GM21717 (cell line): ENCODE data around the gene OTUD4.
"Not testable (repeated sequence)": the region's sequence is repeated elsewhere in the genome, so short reads cannot be mapped to it uniquely, and the experiment has no call there.

Experiments used
- ATAC-seq: cut with Tn5 transposase; IDR thresholded peaks from one replicate; pipeline ENCODE4 v1.9.1; 2021; ENCODE audit warnings: mild to moderate bottlenecking, moderate library complexity; ENCODE audit not compliant: unreplicated experiment

Gene OTUD4

GRCh38 chr4:145180298-145181090 lies at the start of gene OTUD4:
OTUD4 (minus strand) TSS chr4:145180589; CDS start chr4:145179973, 616 bp downstream.
- ATAC-seq, result peak; percentile 84

GRCh38 chr4:145223228-145223627 lies 42.8 kb upstream of the OTUD4 start:
- ATAC-seq, result not testable (repeated sequence)

GRCh38 chr4:145221529-145221928 lies 41.1 kb upstream of the OTUD4 start:
- ATAC-seq, result not testable (repeated sequence)

GRCh38 chr4:145219090-145219489 lies 38.7 kb upstream of the OTUD4 start:
- no peak for ATAC-seq

- peak; percentile 96 for ATAC-seq
Measured at GRCh38 chr4:145218251-145218650, 37.9 kb upstream of the OTUD4 start.

- no peak for ATAC-seq
Measured at GRCh38 chr4:145217349-145217748, 37.0 kb upstream of the OTUD4 start.

- ATAC-seq, result no peak
Measured at GRCh38 chr4:145216535-145216934, 36.1 kb upstream of the OTUD4 start.

GRCh38 chr4:145213245-145213644 lies 32.9 kb upstream of the OTUD4 start:
- ATAC-seq, result no peak

- ATAC-seq, result no peak
Measured at GRCh38 chr4:145207934-145208333, 27.5 kb upstream of the OTUD4 start.

- ATAC-seq, result no peak
Measured at GRCh38 chr4:145203410-145203809, 23.0 kb upstream of the OTUD4 start.

- no peak for ATAC-seq
Measured at GRCh38 chr4:145200366-145200765, 20.0 kb upstream of the OTUD4 start.

- no peak for ATAC-seq
Measured at GRCh38 chr4:145199051-145199716, 18.8 kb upstream of the OTUD4 start.

- no peak for ATAC-seq
Measured at GRCh38 chr4:145196747-145197146, 16.4 kb upstream of the OTUD4 start.

GRCh38 chr4:145195167-145195952 lies 15.0 kb upstream of the OTUD4 start:
- ATAC-seq, result peak; percentile 95

- ATAC-seq, result no peak
Measured at GRCh38 chr4:145189981-145190380, 9.6 kb upstream of the OTUD4 start.

- ATAC-seq, result peak; percentile 84
Measured at GRCh38 chr4:145186729-145187128, 6.3 kb upstream of the OTUD4 start.

GRCh38 chr4:145183581-145183980 lies 3.2 kb upstream of the OTUD4 start:
- ATAC-seq, result no peak

GRCh38 chr4:145183023-145183422 lies 2.6 kb upstream of the OTUD4 start:
- ATAC-seq, result no peak

GRCh38 chr4:145182222-145182621 lies 1.8 kb upstream of the OTUD4 start:
- no peak for ATAC-seq

GRCh38 chr4:145181091-145181501 lies 707 bp upstream of the OTUD4 start:
- no peak for ATAC-seq

- peak; percentile 26 for ATAC-seq
Measured at GRCh38 chr4:145179861-145180297, 510 bp downstream of the OTUD4 start.
